Measurements from ENCODE around the gene ROMO1. TPM values are rescaled to one million over a fixed set of nuclear protein-coding genes. Genes with fewer than 3 reads are reported as not detected.
A peak's percentile ranks its signal among the peaks of the same experiment; 100 is the strongest.

The ROMO1 gene
- total RNA-seq, 3 donors from 2014 or later (not counting 1 experiment from before 2014, with no cell fraction given): 38.3 to 49.7 (median 40.5) TPM

GRCh38 chr20:35695245-35695749, 3.9 kb upstream of the ROMO1 start:
- Histone ChIP-seq H3K36me3 (ENCODE audit: control insufficient read depth, insufficient read depth, low read length) (peaks cover 9% of the 10 kb centered on the region), H3K9me3 (ENCODE audit: control insufficient read depth, insufficient read depth, low read length) (no peaks in the 10 kb centered on the region), H3K27ac (ENCODE audit: low read length) (no peak overlapping the region), H3K4me3 (ENCODE audit: low read length) (no peak overlapping the region), H3K27me3 (ENCODE audit: control insufficient read depth, insufficient read depth, low read length) (no peaks in the 10 kb centered on the region), H3K4me1 (ENCODE audit: control insufficient read depth, insufficient read depth, low read length) (peaks cover 12% of the 10 kb centered on the region)
- Mint-ChIP-seq H3K4me1 (peaks cover 28 to 36% of the 10 kb centered on the region in 2 donors), H3K4me3 (no peak overlapping the region), H3K27ac (no peak overlapping the region), H3K9me3 (no peaks in the 10 kb centered on the region), H3K27me3 (ENCODE audit: low read depth in 2 of 2) (no peaks in the 10 kb centered on the region), H3K36me3 (no peaks in the 10 kb centered on the region)
- WGBS (ENCODE audit: insufficient coverage): 98% methylated on average over 2 of the region's 2 CpGs
- intact Hi-C loops (cut with micrococcal nuclease): loop anchor here (5.0 kb wide), 1 partner anchor 33 kb away; the partner anchor contains the start of genes CPNE1 and RBM12
- DNase-seq (no peak), ATAC-seq (no peak)
- TF ChIP-seq, protein P1, sequence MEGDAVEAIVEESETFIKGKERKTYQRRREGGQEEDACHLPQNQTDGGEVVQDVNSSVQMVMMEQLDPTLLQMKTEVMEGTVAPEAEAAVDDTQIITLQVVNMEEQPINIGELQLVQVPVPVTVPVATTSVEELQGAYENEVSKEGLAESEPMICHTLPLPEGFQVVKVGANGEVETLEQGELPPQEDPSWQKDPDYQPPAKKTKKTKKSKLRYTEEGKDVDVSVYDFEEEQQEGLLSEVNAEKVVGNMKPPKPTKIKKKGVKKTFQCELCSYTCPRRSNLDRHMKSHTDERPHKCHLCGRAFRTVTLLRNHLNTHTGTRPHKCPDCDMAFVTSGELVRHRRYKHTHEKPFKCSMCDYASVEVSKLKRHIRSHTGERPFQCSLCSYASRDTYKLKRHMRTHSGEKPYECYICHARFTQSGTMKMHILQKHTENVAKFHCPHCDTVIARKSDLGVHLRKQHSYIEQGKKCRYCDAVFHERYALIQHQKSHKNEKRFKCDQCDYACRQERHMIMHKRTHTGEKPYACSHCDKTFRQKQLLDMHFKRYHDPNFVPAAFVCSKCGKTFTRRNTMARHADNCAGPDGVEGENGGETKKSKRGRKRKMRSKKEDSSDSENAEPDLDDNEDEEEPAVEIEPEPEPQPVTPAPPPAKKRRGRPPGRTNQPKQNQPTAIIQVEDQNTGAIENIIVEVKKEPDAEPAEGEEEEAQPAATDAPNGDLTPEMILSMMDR (IDR thresholded peaks at IDR 0.05): no peak

DNA sequence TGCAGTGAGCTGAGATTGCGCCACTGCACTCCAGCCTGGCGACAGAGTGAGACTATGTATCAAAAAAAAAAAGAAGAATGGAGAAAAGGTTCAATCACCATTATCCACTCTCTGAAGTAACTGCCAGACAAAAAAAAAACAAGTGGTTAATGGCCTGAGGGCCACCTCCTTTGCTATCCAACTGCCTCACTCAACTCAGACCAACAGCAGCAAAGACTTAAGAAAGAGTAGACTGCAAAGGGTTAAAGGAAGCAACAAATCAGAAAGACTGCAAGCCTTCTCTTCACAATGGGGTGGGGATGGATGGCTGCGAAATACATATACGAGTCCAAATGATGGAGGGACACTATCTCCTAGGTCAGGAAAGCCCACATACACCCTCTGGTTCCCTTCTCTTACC, 3.2 kb upstream of the ROMO1 start:
- H3K4me3 Mint-ChIP-seq: no peak overlapping the region
- 100% methylated on average over 1 of the region's 4 CpGs for WGBS (ENCODE audit: insufficient coverage)

GRCh38 chr20:35697696-35698297, 1.4 kb upstream of the ROMO1 start:
- WGBS (ENCODE audit: insufficient coverage): 90% methylated on average over 9 of the region's 9 CpGs
- Mint-ChIP-seq H3K9me3 (no peaks in the 10 kb centered on the region), H3K27ac (peak overlapping the region; percentile 89 to 96), H3K4me1 (peaks cover 32 to 41% of the 10 kb centered on the region in 2 donors), H3K27me3 (ENCODE audit: low read depth in 2 of 2) (no peaks in the 10 kb centered on the region), H3K36me3 (no peaks in the 10 kb centered on the region), H3K4me3 (peak overlapping the region; percentile 99)
- TF ChIP-seq, protein P1 (IDR thresholded peaks at IDR 0.05): no peak
- H3K27me3 ChIP-seq (ENCODE audit: control insufficient read depth, insufficient read depth, low read length): no peaks in the 10 kb centered on the region
- no peak overlapping the region for H3K27ac ChIP-seq (ENCODE audit: low read length)
- intact Hi-C loops (cut with micrococcal nuclease): loop anchor here (5.0 kb wide), 1 partner anchor 35 kb away; the partner anchor contains the start of genes CPNE1 and RBM12
- peaks cover 12% of the 10 kb centered on the region for H3K4me1 ChIP-seq (ENCODE audit: control insufficient read depth, insufficient read depth, low read length)
- DNase-seq (no peak), ATAC-seq (no peak)
- H3K4me3 ChIP-seq (ENCODE audit: low read length): no peak overlapping the region
- peaks cover 20% of the 10 kb centered on the region for H3K36me3 ChIP-seq (ENCODE audit: control insufficient read depth, insufficient read depth, low read length)
- H3K9me3 ChIP-seq (ENCODE audit: control insufficient read depth, insufficient read depth, low read length): no peaks in the 10 kb centered on the region

More for the DNA sequence above, 3.2 kb upstream of the ROMO1 start:
- Mint-ChIP-seq H3K9me3 (no peaks in the 10 kb centered on the region), H3K4me1 (peaks cover 32 to 38% of the 10 kb centered on the region in 2 donors), H3K27me3 (ENCODE audit: low read depth in 2 of 2) (no peaks in the 10 kb centered on the region), H3K36me3 (no peaks in the 10 kb centered on the region), H3K27ac (no peak overlapping the region)
- Histone ChIP-seq H3K27me3 (ENCODE audit: control insufficient read depth, insufficient read depth, low read length) (no peaks in the 10 kb centered on the region), H3K27ac (ENCODE audit: low read length) (no peak overlapping the region), H3K4me1 (ENCODE audit: control insufficient read depth, insufficient read depth, low read length) (peaks cover 12% of the 10 kb centered on the region), H3K4me3 (ENCODE audit: low read length) (no peak overlapping the region), H3K36me3 (ENCODE audit: control insufficient read depth, insufficient read depth, low read length) (peaks cover 6% of the 10 kb centered on the region), H3K9me3 (ENCODE audit: control insufficient read depth, insufficient read depth, low read length) (no peaks in the 10 kb centered on the region)
- ATAC-seq (no peak), DNase-seq (no peak)
- intact Hi-C loops (cut with micrococcal nuclease): loop anchor here (5.0 kb wide), 1 partner anchor 34 kb away; the partner anchor contains the start of genes CPNE1 and RBM12
- TF ChIP-seq, protein P1 (IDR thresholded peaks at IDR 0.05): no peak
